MCF 10A (cell line): ENCODE measurements around the gene EEF1AKMT2. TPM values are rescaled to one million over a fixed set of nuclear protein-coding genes. Genes with fewer than 3 reads are reported as not detected.

Experiments used
- BruUV-seq: library from RNA; stranded (reverse); fragments of 400-500 nt; replicated peaks from 2 replicates; lab custom pipeline; 2021; lab: Mats Ljungman, UMichigan
- CTCF ChIA-PET: fragments of 300-600 bp; sonication (Branson Sonifier 250); formaldehyde crosslinking; extraction: SDS; loops from one replicate; lab custom pipeline; 2021; ENCODE audit warnings: antibody characterized with exemption, inconsistent platforms; lab: Yijun Ruan, JAX
- POLR2A ChIA-PET: fragments of 300-600, 350-650 bp; sonication (Branson Sonifier 250); formaldehyde crosslinking; extraction: SDS; loops from one replicate; lab custom pipeline; 2020; ENCODE audit warnings: antibody characterized with exemption, inconsistent platforms; lab: Yijun Ruan, JAX
- DNase-seq: peaks from one replicate; pipeline ENCODE4 v3.0.0-alpha.2; 2018; ENCODE audit not compliant: unreplicated experiment
- H3K27ac Mint-ChIP-seq: one replicate; pipeline ENCODE4 v1.8.0; 2022; ENCODE audit warnings: mild to moderate bottlenecking, low read depth, mixed read lengths; ENCODE audit not compliant: unreplicated experiment
- H3K27me3 Mint-ChIP-seq: one replicate; pipeline ENCODE4 v1.8.0; 2022; ENCODE audit warnings: mixed read lengths; ENCODE audit not compliant: insufficient read depth, unreplicated experiment
- H3K36me3 Mint-ChIP-seq: one replicate; pipeline ENCODE4 v1.8.0; 2022; ENCODE audit warnings: mild to moderate bottlenecking, moderate library complexity, mixed read lengths; ENCODE audit not compliant: insufficient read depth, unreplicated experiment
- H3K4me1 Mint-ChIP-seq: one replicate; pipeline ENCODE4 v1.8.0; 2022; ENCODE audit warnings: mixed read lengths; ENCODE audit not compliant: insufficient read depth, unreplicated experiment
- H3K4me3 Mint-ChIP-seq: one replicate; pipeline ENCODE4 v1.8.0; 2022; ENCODE audit warnings: mild to moderate bottlenecking, moderate library complexity, mixed read lengths; ENCODE audit not compliant: unreplicated experiment
- H3K9me3 Mint-ChIP-seq: one replicate; pipeline ENCODE4 v1.8.0; 2022; ENCODE audit warnings: mixed read lengths; ENCODE audit not compliant: unreplicated experiment
- CTCF ChIP-seq: fragments of 200-600 bp; IDR thresholded peaks from one replicate; pipeline ENCODE4 v1.8.0; 2022; ENCODE audit warnings: antibody characterized with exemption, mild to moderate bottlenecking; ENCODE audit not compliant: unreplicated experiment
- intact Hi-C: fragments of 100-400 bp; cut with micrococcal nuclease; formaldehyde crosslinking; loops from 2 replicates; pipeline ENCODE4 v1.14.1; 2022
- total RNA-seq: library from RNA; stranded (reverse); gene quantifications from 2 replicates; pipeline ENCODE4 v1.2.3, GENCODE V29; 2022

Gene EEF1AKMT2
- total RNA-seq, 1 experiment from 2014 or later: 17.5 TPM

DNA sequence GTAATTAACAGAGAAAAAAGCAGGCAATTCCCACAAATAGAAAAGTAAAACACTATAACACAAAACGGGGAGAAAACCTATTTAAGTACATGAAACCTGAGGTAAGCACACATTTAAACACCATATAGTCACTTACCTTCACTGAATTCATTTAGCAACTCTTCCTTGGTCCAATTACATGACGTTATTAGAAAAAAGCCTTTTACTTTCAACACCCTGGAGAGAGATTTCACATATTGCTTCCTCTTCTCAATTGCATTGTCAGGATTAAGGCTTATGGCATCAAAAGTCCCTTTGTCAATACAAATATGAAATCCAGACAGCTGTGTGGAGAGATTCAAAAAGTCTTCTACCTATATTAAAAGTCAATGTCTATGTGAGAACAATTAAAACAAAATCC lies 26.4 kb downstream of the EEF1AKMT2 start:
- Mint-ChIP-seq H3K36me3 (peaks cover 50% of the 10 kb centered on the region), H3K4me3 (no peak overlapping the region), H3K27ac (no peak overlapping the region), H3K4me1 (no peaks in the 10 kb centered on the region), H3K9me3 (no peaks in the 10 kb centered on the region), H3K27me3 (no peaks in the 10 kb centered on the region)
- no peak for DNase-seq
- CTCF ChIA-PET: interaction anchor here (0.6 to 1.2 kb wide), 3 partner anchors 9 to 397 kb away, joined by 3 to 4 read pairs (median 3); no protein-coding TSS in a partner anchor
- TF ChIP-seq CTCF: no peak
- BruUV-seq: no TSS peak
- intact Hi-C loops: no loop called here
- POLR2A ChIA-PET: interaction anchor here (0.5 to 0.8 kb wide), 2 partner anchors 20 to 163 kb away, joined by 3 read pairs; no protein-coding TSS in a partner anchor

DNA sequence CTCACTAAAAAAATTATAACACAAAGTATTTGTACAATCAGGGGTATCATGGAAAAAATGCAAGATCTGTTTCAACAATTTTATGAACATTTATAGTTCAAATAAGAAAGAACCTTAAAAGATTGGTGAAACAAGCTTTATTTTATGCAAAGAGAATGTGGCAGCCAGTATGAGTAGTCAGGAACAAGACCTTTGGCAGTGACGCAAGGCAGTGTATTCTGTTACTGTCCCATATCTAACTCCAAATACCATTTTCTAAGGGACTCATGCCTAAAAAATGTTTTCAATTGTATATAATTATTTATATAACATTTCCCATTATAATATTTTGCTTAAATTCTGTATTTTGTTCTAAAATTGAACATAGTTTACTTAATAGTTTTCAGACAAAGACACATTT lies 28.4 kb downstream of the EEF1AKMT2 start:
- DNase-seq: no peak
- TF ChIP-seq CTCF: no peak
- CTCF ChIA-PET: interaction anchor here (1.2 kb wide), 1 partner anchor 104 kb away, joined by 3 read pairs; no protein-coding TSS in a partner anchor
- H3K27me3 Mint-ChIP-seq: no peaks in the 10 kb centered on the region
- H3K4me1 Mint-ChIP-seq: no peaks in the 10 kb centered on the region
- BruUV-seq: no TSS peak
- no peak overlapping the region for H3K4me3 Mint-ChIP-seq
- peaks cover 45% of the 10 kb centered on the region for H3K36me3 Mint-ChIP-seq
- intact Hi-C loops: no loop called here
- H3K9me3 Mint-ChIP-seq: no peaks in the 10 kb centered on the region
- POLR2A ChIA-PET: interaction anchor here (0.6 to 1.5 kb wide), 3 partner anchors 8 to 145 kb away, joined by 3 to 4 read pairs (median 3); no protein-coding TSS in a partner anchor
- no peak overlapping the region for H3K27ac Mint-ChIP-seq

- no peak overlapping the region for H3K4me3 Mint-ChIP-seq
- H3K27me3 Mint-ChIP-seq: no peaks in the 10 kb centered on the region
- no peaks in the 10 kb centered on the region for H3K4me1 Mint-ChIP-seq
- ChIA-PET CTCF (interaction anchor here (1.7 to 2.5 kb wide), 2 partner anchors 13 to 232 kb away, joined by 5 to 10 read pairs; no protein-coding TSS in a partner anchor), POLR2A (interaction anchor here (0.7 to 1.5 kb wide), 4 partner anchors 9 to 221 kb away, joined by 3 to 4 read pairs (median 3); no protein-coding TSS in a partner anchor)
- intact Hi-C loops: no loop called here
- no peak overlapping the region for H3K27ac Mint-ChIP-seq
- no TSS peak for BruUV-seq
- no peaks in the 10 kb centered on the region for H3K9me3 Mint-ChIP-seq
- TF ChIP-seq CTCF: no peak
- H3K36me3 Mint-ChIP-seq: peaks cover 46% of the 10 kb centered on the region
- DNase-seq: no peak
Observed at GRCh38 chr10:124762281-124762680, 29.4 kb downstream of the EEF1AKMT2 start.

GRCh38 chr10:124756156-124756903 lies 35.4 kb downstream of the EEF1AKMT2 start:
- Mint-ChIP-seq H3K36me3 (peaks cover 44% of the 10 kb centered on the region), H3K4me3 (no peak overlapping the region), H3K27me3 (no peaks in the 10 kb centered on the region), H3K9me3 (no peaks in the 10 kb centered on the region), H3K27ac (no peak overlapping the region), H3K4me1 (no peaks in the 10 kb centered on the region)
- intact Hi-C loops: no loop called here
- BruUV-seq: no TSS peak
- CTCF ChIA-PET: interaction anchor here (0.5 to 2.4 kb wide), 9 partner anchors 9 to 434 kb away, joined by 3 to 13 read pairs (median 3); no protein-coding TSS in a partner anchor
- DNase-seq: no peak
- no peak for TF ChIP-seq CTCF
- POLR2A ChIA-PET: interaction anchor here (0.9 to 1.8 kb wide), 4 partner anchors 10 to 226 kb away, joined by 3 to 8 read pairs (median 4); partner anchors contain the start of gene EEF1AKMT2
